Activated T-helper 17 cell treated with anti-CD3 and anti-CD28 coated beads, Interleukin-2, amount 50 U/mL, for 72 hours (primary cell): Measurements from ENCODE around the gene LRBA. TPM values are rescaled to one million over a fixed set of nuclear protein-coding genes. Genes with fewer than 3 reads are reported as not detected.
"Not testable (repeated sequence)": the region's sequence is repeated elsewhere in the genome, so short reads cannot be mapped to it uniquely, and the experiment has no call there.

Experiments used
- ATAC-seq: fragments of 150-1000 bp; cut with Tn5 transposase; replicated peaks from 2 replicates; pipeline ENCODE4 v1.10.0; 2021; ENCODE audit warnings: mild to moderate bottlenecking, moderate library complexity
- H3K27ac Mint-ChIP-seq: one replicate; pipeline ENCODE4 v1.8.0; 2022; ENCODE audit warnings: mixed read lengths
- H3K27me3 Mint-ChIP-seq: one replicate; pipeline ENCODE4 v1.8.0; 2022; ENCODE audit warnings: mixed read lengths
- H3K36me3 Mint-ChIP-seq: one replicate; pipeline ENCODE4 v1.8.0; 2022; ENCODE audit warnings: low read depth, mild to moderate bottlenecking, mixed read lengths
- H3K4me1 Mint-ChIP-seq: one replicate; pipeline ENCODE4 v1.8.0; 2022; ENCODE audit warnings: mixed read lengths
- H3K4me3 Mint-ChIP-seq: one replicate; pipeline ENCODE4 v1.8.0; 2022; ENCODE audit warnings: mild to moderate bottlenecking, mixed read lengths
- H3K9me3 Mint-ChIP-seq: one replicate; pipeline ENCODE4 v1.8.0; 2022; ENCODE audit warnings: mixed read lengths
- total RNA-seq, 2 donors: library from RNA; stranded (reverse); gene quantifications; one replicate each; pipeline ENCODE4 v1.2.3, GENCODE V29; 2022

Gene LRBA
- total RNA-seq, 2 donors from 2014 or later: 65.2 to 83.4 TPM

DNA sequence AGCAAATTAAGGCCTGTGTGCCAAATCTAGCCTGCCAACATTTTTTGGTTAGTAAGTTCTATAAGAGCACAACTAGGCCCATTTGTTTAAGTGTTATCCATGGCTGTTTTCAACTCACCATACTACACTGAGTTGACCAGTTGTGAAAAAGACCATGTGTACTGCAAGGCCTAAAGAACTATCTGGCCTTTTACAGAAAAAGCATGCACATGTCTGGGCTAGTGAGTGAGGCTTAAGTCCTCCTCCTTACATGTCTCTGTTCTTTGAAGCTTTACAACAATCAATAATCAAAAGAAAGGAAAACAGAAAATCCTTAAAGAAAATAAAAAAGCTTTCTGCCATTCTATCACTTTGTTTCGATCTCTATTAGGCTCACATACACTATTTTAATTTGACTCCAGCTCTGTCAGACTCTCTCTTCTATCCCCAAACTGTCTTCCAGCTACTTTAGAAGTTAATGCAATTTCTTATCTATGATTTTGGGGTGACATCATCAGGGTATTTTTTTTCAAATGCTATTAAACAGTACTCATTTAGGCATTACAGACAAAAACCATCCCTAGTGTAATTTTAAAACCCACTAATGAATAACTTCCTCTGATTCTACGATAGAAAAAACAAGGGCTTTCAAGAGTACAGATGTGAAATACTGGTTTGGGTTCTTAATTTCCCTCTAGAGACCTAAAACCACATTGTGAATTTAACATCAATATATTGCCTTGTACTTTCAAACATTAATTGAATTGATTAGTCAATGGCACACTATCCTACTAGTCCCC, 271.3 kb downstream of the LRBA start:
- Mint-ChIP-seq H3K4me1 (peaks cover 5% of the 10 kb centered on the region), H3K9me3 (peaks cover 4% of the 10 kb centered on the region), H3K27ac (peak overlapping the region; percentile 34), H3K27me3 (no peaks in the 10 kb centered on the region), H3K36me3 (peaks cover 45% of the 10 kb centered on the region), H3K4me3 (no peak overlapping the region)
- no peak for ATAC-seq

DNA sequence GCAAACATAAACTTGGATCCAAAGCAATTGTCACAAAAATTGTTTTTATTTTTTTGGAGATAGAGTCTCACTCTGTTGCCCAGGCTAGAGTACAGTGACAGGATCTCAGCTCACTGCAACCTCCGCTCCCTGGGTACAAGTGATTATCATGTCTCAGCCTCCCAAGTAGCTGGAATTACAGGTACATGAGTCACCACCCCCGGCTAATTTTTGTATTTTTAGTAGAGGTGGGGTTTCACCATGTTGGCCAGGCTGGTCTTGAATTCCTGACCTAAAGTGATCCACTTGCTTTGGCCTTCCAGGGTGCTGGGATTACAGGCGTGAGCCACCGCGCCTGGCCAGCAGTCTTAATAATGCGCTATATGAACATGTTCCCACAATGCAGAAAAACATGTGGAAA, 272.2 kb downstream of the LRBA start:
- ATAC-seq, H3K4me3 Mint-ChIP-seq, H3K27ac Mint-ChIP-seq, H3K27me3 Mint-ChIP-seq, H3K9me3 Mint-ChIP-seq, H3K4me1 Mint-ChIP-seq: not testable (repeated sequence)
- peaks cover 41% of the 10 kb centered on the region for H3K36me3 Mint-ChIP-seq

GRCh38 chr4:150739591-150739990, 275.5 kb downstream of the LRBA start:
- Mint-ChIP-seq H3K4me3 (no peak overlapping the region), H3K9me3 (peaks cover 4% of the 10 kb centered on the region), H3K36me3 (peaks cover 36% of the 10 kb centered on the region), H3K27me3 (no peaks in the 10 kb centered on the region), H3K27ac (no peak overlapping the region), H3K4me1 (no peaks in the 10 kb centered on the region)
- ATAC-seq: no peak

DNA sequence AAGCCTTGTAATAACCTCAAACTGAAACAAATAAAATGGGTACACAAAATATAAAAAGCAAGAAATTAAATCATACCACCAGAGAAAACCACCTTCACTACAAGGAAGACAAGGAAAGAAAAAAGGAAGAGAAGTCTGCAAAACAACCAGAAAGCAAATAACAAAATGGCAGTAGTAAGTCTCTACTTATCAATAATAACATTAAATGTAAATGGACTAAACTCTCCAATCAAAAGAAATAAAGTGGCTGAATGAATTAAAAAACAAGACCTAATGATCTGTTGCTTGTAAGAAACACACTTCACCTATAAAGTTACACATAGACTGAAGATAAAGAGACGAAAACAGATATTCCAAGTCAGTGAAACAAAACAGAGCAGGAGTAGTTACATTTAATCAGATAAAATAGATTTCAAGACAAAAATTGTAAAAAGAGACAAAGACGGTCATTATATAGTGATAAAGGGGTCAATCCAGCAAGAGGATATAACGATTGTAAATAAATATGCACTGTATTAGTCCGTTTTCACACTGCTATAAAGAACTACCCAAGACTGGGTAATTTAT, 289.0 kb downstream of the LRBA start:
- Mint-ChIP-seq H3K36me3 (peaks cover 87% of the 10 kb centered on the region), H3K27me3 (no peaks in the 10 kb centered on the region), H3K4me3 (no peak overlapping the region), H3K4me1 (peaks cover under 1% of the 10 kb centered on the region), H3K27ac (no peak overlapping the region), H3K9me3 (peaks cover 8% of the 10 kb centered on the region)
- no peak for ATAC-seq

DNA sequence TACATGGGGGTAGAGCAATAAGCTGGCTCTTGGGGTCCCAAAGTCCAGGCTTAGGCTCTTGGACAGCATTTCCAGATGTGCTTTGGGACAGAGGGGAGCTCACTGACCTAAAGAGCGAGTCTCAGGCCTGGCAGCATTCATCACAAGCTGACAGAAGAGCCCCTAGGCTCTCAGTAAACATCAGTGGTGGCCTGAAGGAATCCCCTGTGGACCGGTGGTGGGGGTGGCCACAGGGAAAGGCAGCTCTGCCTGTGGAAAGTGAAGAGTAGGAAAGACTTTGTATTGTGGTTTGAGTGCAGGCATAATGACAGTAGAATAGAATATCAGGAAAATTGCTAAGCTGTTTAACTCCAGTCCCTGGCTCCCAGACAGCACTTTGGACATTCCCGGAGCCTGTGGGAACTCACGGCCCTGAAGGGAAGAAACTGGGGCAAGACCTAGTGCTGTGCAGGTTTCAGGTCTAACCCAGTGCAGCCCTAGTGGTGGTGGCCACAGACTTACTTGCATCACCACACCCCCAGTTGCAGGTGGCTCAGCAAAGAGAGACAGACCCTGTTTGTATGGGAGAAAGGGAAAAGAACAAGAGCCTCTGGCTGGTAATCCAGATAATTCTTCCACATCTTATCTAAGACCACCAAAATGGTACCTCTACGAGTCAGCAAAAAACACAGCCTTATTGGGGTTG, 291.2 kb downstream of the LRBA start:
- H3K27ac Mint-ChIP-seq: no peak overlapping the region
- no peak overlapping the region for H3K4me3 Mint-ChIP-seq
- peaks cover 76% of the 10 kb centered on the region for H3K36me3 Mint-ChIP-seq

GRCh38 chr4:150722908-150723362, 292.1 kb downstream of the LRBA start:
- no peak overlapping the region for H3K4me3 Mint-ChIP-seq
- peaks cover 8% of the 10 kb centered on the region for H3K9me3 Mint-ChIP-seq
- ATAC-seq: no peak
- H3K4me1 Mint-ChIP-seq: no peaks in the 10 kb centered on the region
- H3K36me3 Mint-ChIP-seq: peaks cover 67% of the 10 kb centered on the region
- no peaks in the 10 kb centered on the region for H3K27me3 Mint-ChIP-seq
- no peak overlapping the region for H3K27ac Mint-ChIP-seq

More for the DNA sequence above, 291.2 kb downstream of the LRBA start:
- no peak for ATAC-seq
- Mint-ChIP-seq H3K9me3 (peaks cover 8% of the 10 kb centered on the region), H3K4me1 (no peaks in the 10 kb centered on the region), H3K27me3 (no peaks in the 10 kb centered on the region)

GRCh38 chr4:150720973-150721518, 294.0 kb downstream of the LRBA start:
- Mint-ChIP-seq H3K36me3 (peaks cover 48% of the 10 kb centered on the region), H3K9me3 (peaks cover under 1% of the 10 kb centered on the region), H3K27me3 (no peaks in the 10 kb centered on the region), H3K27ac (no peak overlapping the region), H3K4me1 (no peaks in the 10 kb centered on the region), H3K4me3 (no peak overlapping the region)
- peak; percentile 24 for ATAC-seq

GRCh38 chr4:150717952-150718351, 297.1 kb downstream of the LRBA start:
- Mint-ChIP-seq H3K4me1 (peaks cover 4% of the 10 kb centered on the region), H3K36me3 (peaks cover 28% of the 10 kb centered on the region), H3K27me3 (no peaks in the 10 kb centered on the region), H3K4me3 (no peak overlapping the region), H3K27ac (no peak overlapping the region), H3K9me3 (no peaks in the 10 kb centered on the region)
- ATAC-seq: no peak

GRCh38 chr4:150714462-150715438, 300.3 kb downstream of the LRBA start:
- Mint-ChIP-seq H3K36me3 (peaks cover 31% of the 10 kb centered on the region), H3K4me1 (peaks cover 7% of the 10 kb centered on the region), H3K9me3 (no peaks in the 10 kb centered on the region), H3K4me3 (no peak overlapping the region), H3K27ac (no peak overlapping the region), H3K27me3 (no peaks in the 10 kb centered on the region)
- no peak for ATAC-seq

GRCh38 chr4:150713251-150713650, 301.8 kb downstream of the LRBA start:
- ATAC-seq: no peak
- Mint-ChIP-seq H3K4me3 (no peak overlapping the region), H3K36me3 (peaks cover 26% of the 10 kb centered on the region), H3K9me3 (no peaks in the 10 kb centered on the region), H3K4me1 (peaks cover 8% of the 10 kb centered on the region), H3K27ac (no peak overlapping the region), H3K27me3 (no peaks in the 10 kb centered on the region)

DNA sequence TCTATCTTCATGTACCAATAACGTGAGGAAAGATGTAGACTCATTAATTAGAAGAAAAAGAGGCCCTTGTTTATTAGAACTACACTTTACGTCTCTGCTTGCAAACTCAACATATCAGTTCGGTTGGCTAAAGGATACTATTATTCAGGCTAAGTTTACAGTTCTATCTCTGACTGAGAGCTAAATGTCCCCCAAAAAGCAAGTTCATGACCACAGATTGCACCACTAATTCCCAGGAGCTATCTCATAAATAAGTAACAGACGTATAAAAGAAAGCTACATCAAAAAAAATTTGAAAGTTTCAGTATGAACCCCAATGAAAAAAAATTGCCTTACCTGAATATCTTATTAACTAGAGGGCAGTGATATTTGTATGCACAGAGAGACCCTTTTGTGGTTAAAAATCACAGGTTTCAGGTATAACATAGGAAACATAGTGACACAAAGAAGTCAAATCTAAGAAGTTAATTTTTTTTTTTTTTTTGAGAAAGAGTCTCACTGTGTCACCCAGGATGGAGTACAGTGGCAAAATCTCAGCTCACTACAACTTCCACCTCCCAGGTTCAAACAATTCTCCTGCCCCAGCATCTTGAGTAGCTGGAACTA, 304.2 kb downstream of the LRBA start:
- Mint-ChIP-seq H3K27ac (no peak overlapping the region), H3K4me1 (peaks cover 8% of the 10 kb centered on the region), H3K27me3 (no peaks in the 10 kb centered on the region), H3K9me3 (no peaks in the 10 kb centered on the region), H3K4me3 (no peak overlapping the region), H3K36me3 (peaks cover 26% of the 10 kb centered on the region)
- no peak for ATAC-seq

GRCh38 chr4:150708004-150708403, 307.1 kb downstream of the LRBA start:
- Mint-ChIP-seq H3K36me3 (peaks cover 20% of the 10 kb centered on the region), H3K4me1 (peaks cover 5% of the 10 kb centered on the region), H3K27me3 (no peaks in the 10 kb centered on the region), H3K27ac (no peak overlapping the region), H3K9me3 (no peaks in the 10 kb centered on the region), H3K4me3 (no peak overlapping the region)
- no peak for ATAC-seq

DNA sequence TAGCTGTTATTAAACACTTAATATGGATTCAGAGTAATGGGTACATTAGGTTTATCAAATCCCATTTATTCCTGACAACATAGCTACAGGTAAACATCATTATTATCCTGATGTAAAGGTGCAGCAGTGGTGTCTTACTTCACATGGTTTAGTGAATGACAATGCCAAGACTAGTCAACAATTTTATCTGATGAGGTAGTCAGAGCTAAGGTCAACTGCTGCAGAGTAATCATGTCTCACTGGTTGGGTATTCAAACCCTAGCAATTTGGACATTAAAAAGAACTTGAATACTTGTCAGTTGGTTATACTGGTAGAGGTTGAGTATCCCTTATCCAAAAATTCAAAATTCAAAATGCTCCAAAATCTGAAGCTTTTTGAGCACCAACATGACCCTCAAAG, 315.5 kb downstream of the LRBA start:
- Mint-ChIP-seq H3K27ac (no peak overlapping the region), H3K4me1 (peaks cover 11% of the 10 kb centered on the region), H3K4me3 (no peak overlapping the region), H3K27me3 (no peaks in the 10 kb centered on the region), H3K36me3 (peaks cover 9% of the 10 kb centered on the region), H3K9me3 (no peaks in the 10 kb centered on the region)
- no peak for ATAC-seq
